GM23338 (cell line): ENCODE measurements around the gene SH2D3C. TPM values are rescaled to one million over a fixed set of nuclear protein-coding genes. Genes with fewer than 3 reads are reported as not detected.

Experiments
- ATAC-seq: fragments of 200-7000 bp; cut with Tn5 transposase; 3 replicates; pipeline ENCODE4 v1.9.1; 2020
- DNase-seq: peaks from one replicate; pipeline ENCODE4 v3.0.0-alpha.2; 2015; ENCODE audit warnings: low spot score
- H2AFZ ChIP-seq: fragments of 200-600 bp; sonication (generic); 2 replicates; pipeline ENCODE4 v1.8.0; 2016; ENCODE audit warnings: antibody characterized with exemption, mild to moderate bottlenecking, moderate library complexity
- H3F3A ChIP-seq: fragments of 200-600 bp; sonication (generic); replicated peaks from 2 replicates; pipeline ENCODE4 v1.8.0; 2017; ENCODE audit warnings: antibody characterized with exemption, mixed run types, low read depth
- H3K27ac ChIP-seq: fragments of 200-600 bp; sonication (generic); 2 replicates; pipeline ENCODE4 v1.6.1; 2016; ENCODE audit warnings: low read depth
- H3K27me3 ChIP-seq: fragments of 200-600 bp; sonication (generic); 2 replicates; pipeline ENCODE4 v1.8.0; 2016; ENCODE audit warnings: mild to moderate bottlenecking, mixed run types, moderate library complexity; ENCODE audit not compliant: insufficient read depth
- H3K36me3 ChIP-seq: fragments of 200-600 bp; sonication (generic); 2 replicates; pipeline ENCODE4 v1.8.0; 2016; ENCODE audit warnings: mild to moderate bottlenecking; ENCODE audit not compliant: insufficient read depth
- H3K4me1 ChIP-seq: fragments of 200-600 bp; sonication (generic); 2 replicates; pipeline ENCODE4 v1.8.0; 2016; ENCODE audit warnings: mild to moderate bottlenecking, moderate library complexity; ENCODE audit not compliant: insufficient read depth
- H3K4me2 ChIP-seq: fragments of 200-600 bp; sonication (generic); 2 replicates; pipeline ENCODE4 v1.7.1; 2017; ENCODE audit warnings: mixed run types
- H3K4me3 ChIP-seq: fragments of 200-600 bp; sonication (generic); 2 replicates; pipeline ENCODE4 v1.6.1; 2016; ENCODE audit warnings: mixed run types
- H3K79me2 ChIP-seq: fragments of 200-600 bp; sonication (generic); replicated peaks from 2 replicates; pipeline ENCODE4 v1.8.0; 2017; ENCODE audit warnings: mild to moderate bottlenecking; ENCODE audit not compliant: insufficient read depth
- H3K9me2 ChIP-seq: fragments of 200-600 bp; sonication (generic); 2 replicates; pipeline ENCODE4 v1.8.0; 2017; ENCODE audit not compliant: insufficient read depth
- H4K20me1 ChIP-seq: fragments of 200-600 bp; sonication (generic); replicated peaks from 2 replicates; pipeline ENCODE4 v1.8.0; 2017; ENCODE audit warnings: mild to moderate bottlenecking; ENCODE audit not compliant: insufficient read depth
- H3K27ac Mint-ChIP-seq: 2 replicates; pipeline ENCODE4 v1.8.0; 2020; ENCODE audit warnings: inconsistent platforms, mild to moderate bottlenecking, moderate library complexity, mixed read lengths
- H3K27me3 Mint-ChIP-seq: 3 replicates; pipeline ENCODE4 v1.8.0; 2022; ENCODE audit warnings: low read depth, mild to moderate bottlenecking, moderate library complexity, mixed read lengths, inconsistent platforms; ENCODE audit not compliant: insufficient read depth, poor library complexity
- H3K36me3 Mint-ChIP-seq: 3 replicates; pipeline ENCODE4 v1.8.0; 2021; ENCODE audit warnings: low read depth, mild to moderate bottlenecking, inconsistent platforms, moderate library complexity, mixed read lengths
- H3K4me1 Mint-ChIP-seq: 3 replicates; pipeline ENCODE4 v1.8.0; 2020; ENCODE audit warnings: mild to moderate bottlenecking, inconsistent platforms, mixed read lengths
- H3K4me3 Mint-ChIP-seq: 3 replicates; pipeline ENCODE4 v1.8.0; 2021; ENCODE audit warnings: moderate library complexity, mild to moderate bottlenecking, inconsistent platforms, mixed read lengths
- H3K9me3 Mint-ChIP-seq: 3 replicates; pipeline ENCODE4 v1.8.0; 2020; ENCODE audit warnings: moderate library complexity, mild to moderate bottlenecking, inconsistent platforms, mixed read lengths
- CTCF ChIP-seq, 2 experiments: fragments of 200-600 bp in 1 of 2; sonication (generic) in 1 of 2; conservative IDR thresholded peaks; 2 replicates each; pipeline versions ENCODE4 v1.5.1 to v1.6.1; 2016 to 2017; ENCODE audit warnings: antibody characterized with exemption in 2 of 2, low read depth in 2 of 2, mild to moderate bottlenecking in 2 of 2, moderate library complexity in 1 of 2
- EZH2 ChIP-seq: fragments of 200-600 bp; sonication (generic); IDR thresholded peaks from one replicate; pipeline ENCODE4 v1.8.0; 2017; ENCODE audit warnings: antibody characterized with exemption, mild to moderate bottlenecking, low read depth; ENCODE audit not compliant: unreplicated experiment
- EZH2phosphoT487 ChIP-seq: fragments of 200-600 bp; sonication (generic); IDR thresholded peaks from one replicate; pipeline ENCODE4 v1.8.1; 2018; ENCODE audit warnings: antibody characterized with exemption; ENCODE audit not compliant: unreplicated experiment
- JUNB ChIP-seq: IDR thresholded peaks from one replicate; pipeline ENCODE4 v1.6.1; 2016; ENCODE audit warnings: antibody characterized with exemption; ENCODE audit not compliant: unreplicated experiment
- NANOG ChIP-seq: IDR thresholded peaks from 2 replicates; pipeline ENCODE4 v1.6.1; 2016; ENCODE audit warnings: antibody characterized with exemption, borderline replicate concordance
- POLR2AphosphoS5 ChIP-seq: IDR thresholded peaks from 2 replicates; pipeline ENCODE4 v1.6.1; 2016; ENCODE audit warnings: antibody characterized with exemption, low read depth
- ZNF331 ChIP-seq: fragments of 250-450 bp; sonication (Bioruptor Pico); IDR thresholded peaks from 2 replicates; pipeline ENCODE4 v1.5.0; 2020; ENCODE audit warnings: low read depth, mild to moderate bottlenecking, moderate library complexity
- polyA plus RNA-seq: library from polyadenylated mRNA; unstranded; fragments of >200 nt; fragmentation: Nextera tagmentation; extraction: Ambion mirVana; gene quantifications from 2 replicates; pipeline ENCODE4 v1.2.1, GENCODE V29; 2016
- total RNA-seq: library from RNA; depleted of rRNA; stranded (reverse); fragments of >200 nt; shearing (Covaris generic); gene quantifications from 2 replicates; pipeline ENCODE4 v1.2.3, GENCODE V29; 2014
- TF ChIP-seq, protein P1 (sequence below): fragments of 250-450 bp; sonication (Bioruptor Pico); IDR thresholded peaks from 2 replicates; pipeline ENCODE4 v1.5.0; 2020; ENCODE audit warnings: mild to moderate bottlenecking, moderate library complexity
- TF ChIP-seq, protein P2 (sequence below): IDR thresholded peaks from one replicate; pipeline ENCODE4 v1.6.1; 2018; ENCODE audit warnings: antibody characterized with exemption; ENCODE audit not compliant: unreplicated experiment

Gene SH2D3C
- total and polyA plus RNA-seq, 2 experiments from 2014 or later, result 4.2 to 4.5 TPM

DNA sequence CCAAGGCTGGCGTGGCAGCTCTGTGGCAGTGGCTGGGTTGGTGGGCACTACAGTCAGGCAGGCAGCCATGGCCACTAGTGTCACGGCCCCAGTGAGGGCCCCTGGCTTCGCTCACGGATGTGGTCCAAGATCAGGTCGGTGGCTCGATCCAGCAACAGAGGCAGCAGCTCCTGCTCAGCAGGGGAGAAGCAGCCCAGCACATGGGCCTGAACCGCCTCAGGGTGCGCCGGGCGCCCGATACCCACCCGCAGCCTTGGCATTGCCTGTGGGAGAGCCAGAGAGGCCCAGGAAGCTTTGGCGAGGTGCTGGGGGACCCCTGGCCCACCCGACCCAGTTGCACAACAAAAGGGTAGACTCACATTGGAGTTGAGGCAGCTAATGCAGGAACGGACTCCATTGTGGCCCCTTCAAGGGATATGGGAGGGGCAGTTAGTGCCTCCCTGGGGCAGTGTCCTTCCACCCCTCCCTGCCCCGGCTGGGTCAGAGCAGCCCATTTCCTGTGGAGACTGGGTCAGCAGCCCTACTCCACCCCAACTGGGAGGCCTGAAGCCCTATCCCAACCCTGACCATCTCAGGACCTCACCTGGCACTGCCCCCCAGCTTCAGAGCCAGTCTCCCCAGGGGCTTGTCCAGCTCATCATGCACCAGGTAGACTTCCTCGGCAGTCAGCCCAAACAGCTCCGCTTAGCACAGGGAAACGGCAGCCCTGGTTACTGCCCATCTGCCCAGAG, 64.3 kb downstream of the SH2D3C start:
- Histone ChIP-seq H3K27me3 (no peaks in the 10 kb centered on the region), H3K27ac (no peak overlapping the region), H3K4me2 (peak overlapping the region; percentile 76), H2AFZ (no peak overlapping the region), H3K79me2 (no peaks in the 10 kb centered on the region), H3F3A (0 out of 2 replicates have a peak, but pooled peaks cover 7% of the 10 kb centered on the region), H3K4me3 (peak overlapping the region; percentile 66), H3K4me1 (peaks cover 10% of the 10 kb centered on the region), H4K20me1 (no peaks in the 10 kb centered on the region), H3K9me2 (no peaks in the 10 kb centered on the region), H3K36me3 (no peaks in the 10 kb centered on the region)
- Mint-ChIP-seq H3K36me3 (no peaks in the 10 kb centered on the region), H3K27ac (no peak overlapping the region), H3K4me3 (peak overlapping the region; percentile 77), H3K9me3 (no peaks in the 10 kb centered on the region), H3K4me1 (peaks cover 27% of the 10 kb centered on the region), H3K27me3 (peaks cover 17% of the 10 kb centered on the region)
- TF ChIP-seq, protein P1, sequence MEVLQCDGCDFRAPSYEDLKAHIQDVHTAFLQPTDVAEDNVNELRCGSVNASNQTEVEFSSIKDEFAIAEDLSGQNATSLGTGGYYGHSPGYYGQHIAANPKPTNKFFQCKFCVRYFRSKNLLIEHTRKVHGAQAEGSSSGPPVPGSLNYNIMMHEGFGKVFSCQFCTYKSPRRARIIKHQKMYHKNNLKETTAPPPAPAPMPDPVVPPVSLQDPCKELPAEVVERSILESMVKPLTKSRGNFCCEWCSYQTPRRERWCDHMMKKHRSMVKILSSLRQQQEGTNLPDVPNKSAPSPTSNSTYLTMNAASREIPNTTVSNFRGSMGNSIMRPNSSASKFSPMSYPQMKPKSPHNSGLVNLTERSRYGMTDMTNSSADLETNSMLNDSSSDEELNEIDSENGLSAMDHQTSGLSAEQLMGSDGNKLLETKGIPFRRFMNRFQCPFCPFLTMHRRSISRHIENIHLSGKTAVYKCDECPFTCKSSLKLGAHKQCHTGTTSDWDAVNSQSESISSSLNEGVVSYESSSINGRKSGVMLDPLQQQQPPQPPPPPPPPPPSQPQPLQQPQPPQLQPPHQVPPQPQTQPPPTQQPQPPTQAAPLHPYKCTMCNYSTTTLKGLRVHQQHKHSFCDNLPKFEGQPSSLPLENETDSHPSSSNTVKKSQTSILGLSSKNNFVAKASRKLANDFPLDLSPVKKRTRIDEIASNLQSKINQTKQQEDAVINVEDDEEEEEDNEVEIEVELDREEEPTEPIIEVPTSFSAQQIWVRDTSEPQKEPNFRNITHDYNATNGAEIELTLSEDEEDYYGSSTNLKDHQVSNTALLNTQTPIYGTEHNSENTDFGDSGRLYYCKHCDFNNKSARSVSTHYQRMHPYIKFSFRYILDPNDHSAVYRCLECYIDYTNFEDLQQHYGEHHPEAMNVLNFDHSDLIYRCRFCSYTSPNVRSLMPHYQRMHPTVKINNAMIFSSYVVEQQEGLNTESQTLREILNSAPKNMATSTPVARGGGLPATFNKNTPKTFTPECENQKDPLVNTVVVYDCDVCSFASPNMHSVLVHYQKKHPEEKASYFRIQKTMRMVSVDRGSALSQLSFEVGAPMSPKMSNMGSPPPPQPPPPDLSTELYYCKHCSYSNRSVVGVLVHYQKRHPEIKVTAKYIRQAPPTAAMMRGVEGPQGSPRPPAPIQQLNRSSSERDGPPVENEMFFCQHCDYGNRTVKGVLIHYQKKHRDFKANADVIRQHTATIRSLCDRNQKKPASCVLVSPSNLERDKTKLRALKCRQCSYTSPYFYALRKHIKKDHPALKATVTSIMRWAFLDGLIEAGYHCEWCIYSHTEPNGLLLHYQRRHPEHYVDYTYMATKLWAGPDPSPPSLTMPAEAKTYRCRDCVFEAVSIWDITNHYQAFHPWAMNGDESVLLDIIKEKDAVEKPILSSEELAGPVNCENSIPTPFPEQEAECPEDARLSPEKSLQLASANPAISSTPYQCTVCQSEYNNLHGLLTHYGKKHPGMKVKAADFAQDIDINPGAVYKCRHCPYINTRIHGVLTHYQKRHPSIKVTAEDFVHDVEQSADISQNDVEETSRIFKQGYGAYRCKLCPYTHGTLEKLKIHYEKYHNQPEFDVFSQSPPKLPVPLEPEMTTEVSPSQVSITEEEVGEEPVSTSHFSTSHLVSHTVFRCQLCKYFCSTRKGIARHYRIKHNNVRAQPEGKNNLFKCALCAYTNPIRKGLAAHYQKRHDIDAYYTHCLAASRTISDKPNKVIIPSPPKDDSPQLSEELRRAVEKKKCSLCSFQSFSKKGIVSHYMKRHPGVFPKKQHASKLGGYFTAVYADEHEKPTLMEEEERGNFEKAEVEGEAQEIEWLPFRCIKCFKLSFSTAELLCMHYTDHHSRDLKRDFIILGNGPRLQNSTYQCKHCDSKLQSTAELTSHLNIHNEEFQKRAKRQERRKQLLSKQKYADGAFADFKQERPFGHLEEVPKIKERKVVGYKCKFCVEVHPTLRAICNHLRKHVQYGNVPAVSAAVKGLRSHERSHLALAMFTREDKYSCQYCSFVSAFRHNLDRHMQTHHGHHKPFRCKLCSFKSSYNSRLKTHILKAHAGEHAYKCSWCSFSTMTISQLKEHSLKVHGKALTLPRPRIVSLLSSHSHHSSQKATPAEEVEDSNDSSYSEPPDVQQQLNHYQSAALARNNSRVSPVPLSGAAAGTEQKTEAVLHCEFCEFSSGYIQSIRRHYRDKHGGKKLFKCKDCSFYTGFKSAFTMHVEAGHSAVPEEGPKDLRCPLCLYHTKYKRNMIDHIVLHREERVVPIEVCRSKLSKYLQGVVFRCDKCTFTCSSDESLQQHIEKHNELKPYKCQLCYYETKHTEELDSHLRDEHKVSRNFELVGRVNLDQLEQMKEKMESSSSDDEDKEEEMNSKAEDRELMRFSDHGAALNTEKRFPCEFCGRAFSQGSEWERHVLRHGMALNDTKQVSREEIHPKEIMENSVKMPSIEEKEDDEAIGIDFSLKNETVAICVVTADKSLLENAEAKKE (CRISPR knock-in tag), result no peak
- TF ChIP-seq NANOG (no peak), EZH2phosphoT487 (no peak), JUNB (no peak), ZNF331 (CRISPR knock-in tag) (no peak), EZH2 (no peak), CTCF (conservative IDR thresholded peaks at IDR 0.05; ENCODE audit: low read depth in 2 of 2) (no peak), POLR2AphosphoS5 (no peak)
- TF ChIP-seq, protein P2, sequence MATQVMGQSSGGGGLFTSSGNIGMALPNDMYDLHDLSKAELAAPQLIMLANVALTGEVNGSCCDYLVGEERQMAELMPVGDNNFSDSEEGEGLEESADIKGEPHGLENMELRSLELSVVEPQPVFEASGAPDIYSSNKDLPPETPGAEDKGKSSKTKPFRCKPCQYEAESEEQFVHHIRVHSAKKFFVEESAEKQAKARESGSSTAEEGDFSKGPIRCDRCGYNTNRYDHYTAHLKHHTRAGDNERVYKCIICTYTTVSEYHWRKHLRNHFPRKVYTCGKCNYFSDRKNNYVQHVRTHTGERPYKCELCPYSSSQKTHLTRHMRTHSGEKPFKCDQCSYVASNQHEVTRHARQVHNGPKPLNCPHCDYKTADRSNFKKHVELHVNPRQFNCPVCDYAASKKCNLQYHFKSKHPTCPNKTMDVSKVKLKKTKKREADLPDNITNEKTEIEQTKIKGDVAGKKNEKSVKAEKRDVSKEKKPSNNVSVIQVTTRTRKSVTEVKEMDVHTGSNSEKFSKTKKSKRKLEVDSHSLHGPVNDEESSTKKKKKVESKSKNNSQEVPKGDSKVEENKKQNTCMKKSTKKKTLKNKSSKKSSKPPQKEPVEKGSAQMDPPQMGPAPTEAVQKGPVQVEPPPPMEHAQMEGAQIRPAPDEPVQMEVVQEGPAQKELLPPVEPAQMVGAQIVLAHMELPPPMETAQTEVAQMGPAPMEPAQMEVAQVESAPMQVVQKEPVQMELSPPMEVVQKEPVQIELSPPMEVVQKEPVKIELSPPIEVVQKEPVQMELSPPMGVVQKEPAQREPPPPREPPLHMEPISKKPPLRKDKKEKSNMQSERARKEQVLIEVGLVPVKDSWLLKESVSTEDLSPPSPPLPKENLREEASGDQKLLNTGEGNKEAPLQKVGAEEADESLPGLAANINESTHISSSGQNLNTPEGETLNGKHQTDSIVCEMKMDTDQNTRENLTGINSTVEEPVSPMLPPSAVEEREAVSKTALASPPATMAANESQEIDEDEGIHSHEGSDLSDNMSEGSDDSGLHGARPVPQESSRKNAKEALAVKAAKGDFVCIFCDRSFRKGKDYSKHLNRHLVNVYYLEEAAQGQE, result no peak
- DNase-seq (no peak), ATAC-seq (no peak)
